ENCODE measurements around the gene CD22. TPM values are rescaled to one million over a fixed set of nuclear protein-coding genes. Genes with fewer than 3 reads are reported as not detected.
"Not testable (repeated sequence)": the region's sequence is repeated elsewhere in the genome, so short reads cannot be mapped to it uniquely, and the experiment has no call there.

Gene CD22
- total RNA-seq, 1 experiment from 2014 or later, result 1.5 TPM

DNA sequence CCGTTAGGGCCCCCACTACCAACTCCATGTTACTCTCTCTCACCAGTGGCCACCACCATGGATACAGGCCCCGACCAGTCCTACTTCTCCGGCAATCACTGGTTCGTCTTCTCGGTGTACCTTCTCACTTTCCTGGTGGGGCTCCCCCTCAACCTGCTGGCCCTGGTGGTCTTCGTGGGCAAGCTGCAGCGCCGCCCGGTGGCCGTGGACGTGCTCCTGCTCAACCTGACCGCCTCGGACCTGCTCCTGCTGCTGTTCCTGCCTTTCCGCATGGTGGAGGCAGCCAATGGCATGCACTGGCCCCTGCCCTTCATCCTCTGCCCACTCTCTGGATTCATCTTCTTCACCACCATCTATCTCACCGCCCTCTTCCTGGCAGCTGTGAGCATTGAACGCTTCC lies 29.8 kb downstream of the CD22 start:
- DNase-seq (ENCODE audit: low read depth), result not testable (repeated sequence)

DNA sequence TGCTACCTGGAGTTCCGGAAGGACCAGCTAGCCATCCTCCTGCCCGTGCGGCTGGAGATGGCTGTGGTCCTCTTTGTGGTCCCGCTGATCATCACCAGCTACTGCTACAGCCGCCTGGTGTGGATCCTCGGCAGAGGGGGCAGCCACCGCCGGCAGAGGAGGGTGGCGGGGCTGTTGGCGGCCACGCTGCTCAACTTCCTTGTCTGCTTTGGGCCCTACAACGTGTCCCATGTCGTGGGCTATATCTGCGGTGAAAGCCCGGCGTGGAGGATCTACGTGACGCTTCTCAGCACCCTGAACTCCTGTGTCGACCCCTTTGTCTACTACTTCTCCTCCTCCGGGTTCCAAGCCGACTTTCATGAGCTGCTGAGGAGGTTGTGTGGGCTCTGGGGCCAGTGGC lies 30.4 kb downstream of the CD22 start:
- not testable (repeated sequence) for DNase-seq (ENCODE audit: low read depth)

DNA sequence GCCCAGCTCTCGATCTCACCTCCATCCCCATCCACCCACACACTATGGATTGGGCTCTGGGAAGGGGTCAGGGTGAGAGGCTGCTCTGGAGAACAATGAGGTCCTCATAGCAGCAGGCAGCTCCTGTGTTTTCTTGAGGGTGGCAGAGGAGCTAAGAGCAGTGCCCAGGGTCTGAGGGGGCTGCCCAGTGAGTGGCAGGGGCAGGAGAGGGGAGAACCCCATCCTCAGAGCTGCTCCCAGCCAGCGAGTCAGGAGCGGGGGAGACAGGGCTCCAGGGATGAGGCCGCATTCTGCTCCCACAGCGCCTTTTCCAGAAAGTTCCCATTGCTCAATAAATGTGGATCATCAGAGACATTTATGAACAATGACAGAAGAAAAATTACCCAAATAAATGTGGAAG lies 31.1 kb downstream of the CD22 start:
- not testable (repeated sequence) for DNase-seq (ENCODE audit: low read depth)

DNA sequence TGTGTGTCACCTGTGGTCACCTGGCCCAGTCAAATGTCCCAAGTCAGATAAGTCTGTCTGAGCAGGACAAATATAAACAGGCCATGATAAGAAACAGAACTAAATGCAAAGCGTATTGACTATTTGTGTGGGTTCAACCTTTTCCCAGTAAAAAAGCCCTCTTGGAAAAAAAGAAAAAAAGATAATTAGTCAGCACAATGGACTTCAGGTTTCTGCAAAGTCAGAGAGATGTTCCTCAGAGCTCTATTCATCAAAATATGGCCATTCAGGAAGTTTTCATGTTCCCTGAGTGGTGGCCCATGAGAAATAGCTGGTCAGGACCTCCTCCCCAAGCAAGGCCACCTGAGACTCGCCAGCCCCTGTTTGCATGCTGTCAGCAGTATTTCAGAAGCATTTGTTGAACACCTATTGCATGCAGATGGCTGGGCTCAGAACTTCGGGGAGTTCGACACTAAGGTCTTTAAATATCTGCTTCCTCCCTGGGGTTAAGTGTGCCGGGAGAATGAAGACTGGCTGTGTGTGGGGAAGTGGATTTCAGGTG lies 32.0 kb downstream of the CD22 start:
- DNase-seq (ENCODE audit: low read depth), result no peak

DNA sequence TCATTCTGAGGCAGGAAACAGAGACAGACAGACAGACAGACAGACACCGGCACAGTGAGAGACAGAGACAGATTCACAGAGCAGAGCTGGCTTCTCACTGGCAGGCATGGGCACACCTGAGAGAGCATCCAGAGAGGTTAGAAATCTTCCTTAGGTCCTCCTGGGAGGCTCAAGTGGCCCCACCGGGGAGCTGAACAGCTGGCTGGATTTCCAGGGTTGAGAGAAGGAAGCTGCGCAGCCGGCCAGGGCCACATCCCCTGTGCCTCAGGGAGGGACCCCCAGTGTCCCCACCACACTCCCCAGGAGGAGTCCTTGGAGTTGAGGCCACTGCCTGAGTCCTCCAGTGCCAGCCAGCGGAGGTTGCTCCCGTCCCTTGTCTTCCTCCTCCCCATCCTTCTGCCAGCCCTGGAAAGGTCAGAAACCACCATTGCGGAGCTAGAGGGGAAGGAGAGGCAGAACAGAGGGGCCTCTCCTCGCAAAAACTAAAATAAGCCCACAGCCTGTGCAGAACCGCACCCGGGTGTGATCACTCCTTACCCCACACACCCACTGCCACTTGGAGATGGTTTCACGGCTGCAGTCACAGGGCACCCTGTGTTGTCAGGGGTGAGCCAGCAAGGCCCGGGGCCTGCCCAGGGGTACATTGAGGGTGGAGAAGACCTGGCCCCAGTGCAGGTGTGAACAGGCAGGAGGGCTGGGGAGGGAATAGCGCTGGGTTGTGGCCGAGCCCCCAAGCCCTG lies 33.4 kb downstream of the CD22 start:
- no peak for DNase-seq (ENCODE audit: low read depth)

DNA sequence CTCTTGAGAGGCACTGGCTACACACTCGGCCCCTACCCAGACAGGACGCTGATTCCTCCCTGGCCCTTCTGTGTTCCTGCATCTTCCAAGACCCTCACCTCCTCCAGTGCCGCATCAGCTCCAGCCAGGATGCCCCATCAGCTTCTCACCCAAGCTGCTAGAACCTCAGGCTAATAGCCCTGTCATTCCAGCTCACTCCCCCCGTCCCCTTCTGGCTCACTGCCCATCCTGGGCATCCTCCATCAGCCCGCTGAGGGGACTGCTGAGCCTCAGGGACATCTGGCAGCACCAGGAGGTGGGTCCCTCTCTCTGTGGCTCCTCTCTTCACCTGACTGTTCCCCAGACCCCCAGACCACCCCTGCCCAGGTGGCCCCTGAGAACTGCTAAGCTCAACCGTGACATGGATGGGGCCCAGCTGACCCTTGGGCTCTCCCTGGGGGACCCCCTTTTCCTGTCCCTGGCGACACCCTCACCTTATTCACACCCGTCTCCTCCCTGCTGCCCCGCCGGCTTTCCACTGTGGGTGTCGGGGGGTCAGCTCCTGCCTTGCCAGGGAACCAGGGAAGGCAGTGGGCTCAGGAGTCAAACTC lies 34.1 kb downstream of the CD22 start:
- DNase-seq (ENCODE audit: low read depth), result no peak

DNA sequence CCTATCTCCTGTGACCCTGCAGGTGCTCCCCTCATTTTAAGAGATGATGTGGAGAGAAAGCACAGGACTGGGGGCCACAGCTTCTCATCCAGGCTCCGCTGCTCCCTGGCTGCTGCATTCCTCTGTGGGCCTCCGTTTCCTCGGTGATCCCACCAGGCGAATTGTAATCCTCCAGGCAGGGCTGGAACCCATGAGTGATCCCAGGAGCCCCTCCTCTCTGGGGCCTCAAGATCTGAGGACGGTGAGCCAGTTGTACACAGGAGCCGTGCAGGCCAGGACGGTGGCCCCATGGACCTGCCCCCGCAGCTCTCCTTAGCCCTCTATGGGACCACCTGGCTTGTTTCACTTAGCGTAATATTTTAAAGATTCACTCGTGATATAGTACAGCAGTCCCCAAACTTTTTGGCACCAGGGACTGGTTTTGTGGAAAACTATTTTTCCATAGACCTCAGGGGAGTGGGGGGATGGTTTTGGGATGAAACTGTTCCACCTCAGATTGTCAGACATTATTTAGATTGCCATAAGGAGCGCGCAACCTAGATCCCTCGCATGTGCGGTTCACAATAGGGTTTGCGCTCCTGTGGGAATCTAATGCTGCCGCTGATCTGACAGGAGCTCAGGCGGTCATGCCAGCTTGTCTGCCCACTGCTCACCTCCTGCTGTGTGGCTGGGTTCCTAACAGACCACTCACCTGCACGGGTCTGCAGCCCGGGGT lies 34.9 kb downstream of the CD22 start:
- no peak for DNase-seq (ENCODE audit: low read depth)

DNA sequence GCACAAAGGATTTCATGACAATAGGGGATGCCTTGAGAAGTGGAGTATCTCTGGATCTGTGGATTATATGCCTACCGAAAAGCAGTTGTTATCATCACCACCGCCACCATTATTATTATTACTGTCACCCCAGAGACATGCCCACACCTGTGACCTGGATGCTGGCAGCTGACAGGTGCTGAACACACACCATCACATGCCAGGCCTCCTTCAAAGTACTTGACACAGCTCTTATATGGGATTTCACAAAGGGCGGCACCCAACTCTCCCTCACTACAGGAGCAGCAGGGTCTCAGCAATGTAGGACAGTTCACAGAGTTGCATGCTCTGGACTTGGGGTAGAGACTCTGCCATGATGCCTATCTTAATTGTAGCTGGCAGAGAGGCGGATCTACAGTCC lies 36.3 kb downstream of the CD22 start:
- DNase-seq (ENCODE audit: low read depth), result no peak

DNA sequence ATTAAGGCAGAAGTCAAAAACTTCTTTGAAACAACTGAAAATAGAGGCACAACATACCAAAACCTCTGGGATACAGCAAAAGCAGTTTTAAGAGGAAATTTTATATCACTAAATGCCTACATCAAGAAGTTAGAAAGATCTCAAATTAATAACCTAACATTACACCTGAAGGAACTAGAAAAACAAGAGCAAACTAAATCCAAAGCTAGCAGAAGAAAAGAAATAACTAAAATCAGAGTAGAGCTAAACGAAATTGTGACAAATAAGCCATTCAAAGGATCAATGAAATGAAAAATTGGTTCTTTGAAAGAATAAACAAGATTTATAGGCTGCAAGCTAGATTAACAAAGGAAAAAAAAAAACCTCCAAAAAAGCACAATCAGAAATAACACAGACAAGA lies 39.4 kb downstream of the CD22 start:
- DNase-seq (ENCODE audit: low read depth), result no peak

DNA sequence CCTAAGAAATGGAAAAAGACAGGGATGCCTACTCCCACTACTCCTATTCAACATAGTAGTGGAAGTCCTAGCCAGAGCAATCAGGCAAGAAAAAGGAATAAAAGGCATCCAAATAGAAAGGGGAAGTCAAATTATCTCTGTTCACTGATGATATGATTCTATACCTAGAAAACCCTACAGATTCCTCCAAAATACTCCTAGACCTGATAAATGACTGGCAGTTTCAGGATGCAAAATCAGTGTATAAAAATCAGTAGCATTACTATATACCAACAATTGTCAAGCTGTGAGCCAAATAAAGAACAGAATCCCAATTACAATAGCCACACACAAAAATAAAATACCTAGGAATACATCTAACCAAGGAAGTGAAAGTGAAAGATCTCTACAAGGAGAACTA lies 40.5 kb downstream of the CD22 start:
- no peak for DNase-seq (ENCODE audit: low read depth)

DNA sequence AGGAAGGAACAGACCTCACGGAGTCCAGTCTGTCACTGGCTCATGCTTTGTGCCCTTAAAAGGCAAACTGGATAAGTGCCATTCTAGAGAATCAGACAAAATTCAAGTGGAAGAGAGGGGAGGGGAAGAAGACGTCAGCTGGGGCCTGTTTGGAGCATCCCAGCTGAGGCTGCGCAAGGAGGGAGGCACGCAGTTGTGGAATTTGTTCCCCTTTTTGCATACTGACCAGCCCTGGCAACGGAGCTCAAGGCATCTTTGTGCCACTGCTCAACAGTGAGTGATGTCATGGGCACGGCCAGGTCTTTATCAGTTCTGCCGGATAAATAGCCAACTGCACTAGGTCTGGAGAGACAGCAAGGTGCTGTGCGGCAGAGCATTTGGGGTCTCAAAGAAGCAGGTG lies 41.7 kb downstream of the CD22 start, which contains the start of gene GPR42:
GPR42 (plus strand) TSS at position 347 of the 400 bp plus-strand sequence. CDS start 292 bp downstream, outside the sequence.
- no peak for DNase-seq (ENCODE audit: low read depth)

DNA sequence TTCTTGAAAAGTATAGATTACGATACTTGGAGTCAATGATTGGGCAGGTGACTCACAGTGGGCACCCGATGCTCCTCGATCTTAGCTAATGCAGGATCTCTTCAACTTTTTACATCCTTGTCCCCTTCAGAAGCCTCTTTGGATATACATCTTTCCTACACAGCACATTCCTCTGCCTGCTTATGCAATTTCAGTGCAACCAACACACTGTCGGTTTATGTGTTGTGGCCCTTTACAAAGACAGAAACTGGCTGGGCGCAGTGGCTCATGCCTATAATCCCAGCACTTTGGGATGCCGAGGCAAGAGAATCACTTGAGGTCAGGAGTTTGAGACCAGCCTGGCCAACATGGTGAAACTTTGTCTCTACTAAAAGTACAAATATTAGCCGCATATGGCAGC lies 44.5 kb downstream of the CD22 start:
- no peak for DNase-seq (ENCODE audit: low read depth)

DNA sequence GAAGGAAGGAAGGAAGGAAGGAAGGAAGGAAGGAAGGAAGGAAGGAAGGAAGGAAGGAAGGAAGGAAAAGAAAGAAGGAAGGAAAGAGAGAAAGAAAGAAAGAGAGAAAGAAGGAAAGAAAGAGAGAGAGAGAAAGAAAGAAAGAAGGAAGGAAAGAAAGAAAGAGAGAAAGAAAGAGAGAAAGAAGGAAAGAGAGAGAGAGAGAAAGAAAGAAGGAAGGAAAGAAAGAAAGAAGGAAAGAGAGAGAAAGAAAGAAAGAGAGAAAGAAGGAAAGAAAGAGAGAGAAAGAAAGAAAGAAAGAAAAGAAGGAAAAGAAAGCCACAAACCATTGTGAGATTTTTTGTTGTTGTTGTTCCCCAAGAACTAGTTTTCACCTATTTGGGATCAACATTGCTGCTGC lies 45.0 kb downstream of the CD22 start:
- not testable (repeated sequence) for DNase-seq (ENCODE audit: low read depth)

DNA sequence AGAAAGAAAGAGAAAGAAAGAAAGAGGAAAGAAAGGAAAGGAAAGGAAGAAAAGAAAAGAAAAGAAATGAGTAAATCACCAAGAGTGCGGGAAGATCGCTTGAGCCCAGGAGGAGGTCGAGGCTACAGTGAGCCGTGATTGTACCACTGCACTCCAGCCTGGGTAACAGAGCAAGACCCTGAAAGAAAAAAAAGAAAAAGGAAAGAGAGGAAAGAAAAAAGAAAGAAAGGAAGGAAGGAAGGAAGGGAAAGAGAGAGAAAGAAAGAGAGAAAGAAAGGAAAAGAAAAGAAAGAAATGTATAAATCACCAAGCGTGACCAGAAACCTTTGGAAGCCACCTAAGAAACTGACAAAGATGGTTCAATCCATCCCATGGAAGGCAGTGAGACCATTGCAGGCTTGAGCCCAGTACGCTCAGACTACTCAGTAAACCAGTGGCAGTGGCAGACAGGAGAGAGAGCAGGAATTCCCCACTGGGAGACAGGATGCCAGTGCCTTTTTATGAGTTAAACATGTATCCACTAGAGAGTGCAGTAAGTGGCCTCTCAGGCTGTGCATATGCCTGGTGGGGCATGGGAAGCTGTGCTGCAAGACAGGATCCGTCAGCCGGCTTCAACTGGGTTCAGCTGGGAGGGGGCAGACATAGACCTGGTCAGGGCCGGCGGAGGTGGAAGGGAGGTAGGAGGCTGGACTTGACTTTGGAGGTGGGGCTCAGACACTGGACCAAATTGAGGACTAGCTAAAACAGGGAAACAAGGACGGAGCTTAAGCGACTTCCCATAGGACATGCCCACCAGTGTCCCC lies 46.7 kb downstream of the CD22 start:
- DNase-seq (ENCODE audit: low read depth), result no peak

DNA sequence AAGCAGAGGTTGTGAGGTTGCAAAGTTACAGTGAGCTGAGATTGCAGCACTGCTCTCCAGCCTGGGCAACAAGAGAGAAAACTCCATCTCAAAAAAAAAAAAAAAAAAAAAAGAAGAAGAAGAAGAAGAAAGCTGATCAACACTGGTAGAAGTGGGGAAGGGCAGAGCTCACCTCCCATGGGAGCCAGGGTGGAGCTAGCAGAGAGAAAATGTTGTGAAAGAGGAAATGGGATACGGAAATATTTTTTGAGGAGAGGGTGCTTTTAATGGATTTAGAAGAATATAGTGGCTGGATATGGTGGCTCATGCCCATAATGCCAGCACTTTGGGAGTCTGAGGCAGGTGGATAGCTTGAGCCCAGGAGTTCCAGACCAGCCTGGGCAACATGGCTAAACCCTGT lies 48.7 kb downstream of the CD22 start:
- DNase-seq (ENCODE audit: low read depth), result no peak

DNA sequence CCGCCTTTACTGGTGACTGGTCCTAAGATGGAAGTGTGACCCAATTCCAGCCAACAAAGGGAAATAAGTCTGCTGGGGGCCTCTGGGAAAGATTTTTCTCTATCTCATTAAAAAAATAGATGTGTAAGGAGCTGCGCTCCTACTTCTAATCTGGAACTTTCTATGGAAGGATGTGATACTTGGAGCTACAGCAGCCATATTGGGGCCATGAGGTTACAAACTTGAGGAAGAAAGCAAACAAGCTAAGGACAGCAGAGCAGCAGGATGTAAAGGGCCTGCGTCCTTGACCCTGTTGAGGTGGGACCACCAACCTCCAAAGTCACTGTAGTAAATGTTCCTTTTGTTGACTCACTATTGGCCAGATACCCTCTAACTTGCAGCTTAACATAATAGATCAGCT lies 49.4 kb downstream of the CD22 start:
- DNase-seq (ENCODE audit: low read depth), result no peak

DNA sequence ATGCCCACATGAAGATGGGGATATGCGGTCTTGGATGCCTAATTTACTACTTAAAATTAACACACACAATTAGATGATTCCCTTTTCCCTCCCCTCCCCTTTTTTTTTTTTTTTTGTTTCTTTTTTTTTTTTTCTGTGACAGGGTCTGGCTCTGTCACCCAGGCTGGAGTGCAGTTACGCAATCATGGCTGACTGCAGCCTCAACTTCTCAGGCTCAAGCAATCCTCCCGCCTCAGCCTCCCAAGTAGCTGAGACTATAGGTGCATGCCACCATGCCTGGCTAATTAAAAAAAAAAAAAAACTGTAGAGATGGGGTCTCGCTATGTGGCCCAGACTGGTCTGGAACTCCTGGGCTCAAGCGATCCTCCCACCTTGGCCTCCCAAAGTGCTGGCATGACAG lies 50.6 kb downstream of the CD22 start:
- DNase-seq (ENCODE audit: low read depth), result not testable (repeated sequence)

DNA sequence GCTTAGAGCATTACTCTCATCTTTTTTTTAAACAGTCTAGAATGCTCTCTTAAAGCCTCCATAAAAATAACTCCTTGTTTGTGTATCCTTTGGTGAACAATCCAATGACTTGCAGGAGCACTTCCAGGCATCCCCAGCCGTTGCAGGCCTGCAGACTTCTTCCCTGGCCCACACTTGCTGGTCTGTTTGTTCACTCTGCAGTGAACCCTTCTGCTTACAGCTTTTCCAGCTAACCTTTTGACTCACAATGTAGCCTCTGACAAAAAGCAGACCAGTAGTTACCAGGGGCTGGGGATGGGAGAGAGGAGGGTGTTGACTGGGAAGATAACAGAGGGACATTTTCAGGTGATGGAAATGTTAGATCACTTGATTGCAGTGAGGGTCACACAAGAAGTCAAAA lies 51.0 kb downstream of the CD22 start:
- no peak for DNase-seq (ENCODE audit: low read depth)

DNA sequence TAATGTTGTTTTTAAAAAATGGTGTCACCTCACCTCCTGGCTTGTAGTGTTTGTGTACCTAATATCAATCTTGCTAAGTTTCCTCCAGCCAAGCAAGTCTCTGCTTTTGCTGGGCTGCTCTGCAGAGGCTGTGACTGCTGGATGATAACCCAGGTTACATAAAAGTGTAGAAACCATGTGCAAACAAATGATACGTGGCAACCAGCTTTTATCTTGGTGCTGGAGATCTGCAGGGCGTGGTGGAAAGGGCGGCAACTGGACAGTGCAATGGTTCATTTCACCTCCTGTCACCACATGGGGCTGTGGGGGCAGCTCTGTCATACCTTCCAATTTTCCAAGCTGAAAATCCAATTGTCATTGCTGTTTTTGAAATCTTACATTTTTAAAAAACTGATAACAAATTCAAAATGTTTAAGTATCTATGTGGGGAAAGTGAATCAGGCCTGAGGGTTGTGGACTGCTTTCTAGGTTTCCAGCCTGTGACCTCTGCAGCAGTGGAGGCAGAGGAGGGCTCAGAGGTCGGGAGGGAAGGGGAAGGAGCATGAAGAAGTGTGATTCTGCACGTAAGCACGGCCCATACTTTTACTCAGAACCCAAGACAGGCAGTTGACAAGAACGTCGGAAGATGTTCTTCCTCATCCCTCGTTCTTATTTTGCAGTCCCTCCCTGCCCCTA lies 51.6 kb downstream of the CD22 start:
- DNase-seq (ENCODE audit: low read depth), result no peak

DNA sequence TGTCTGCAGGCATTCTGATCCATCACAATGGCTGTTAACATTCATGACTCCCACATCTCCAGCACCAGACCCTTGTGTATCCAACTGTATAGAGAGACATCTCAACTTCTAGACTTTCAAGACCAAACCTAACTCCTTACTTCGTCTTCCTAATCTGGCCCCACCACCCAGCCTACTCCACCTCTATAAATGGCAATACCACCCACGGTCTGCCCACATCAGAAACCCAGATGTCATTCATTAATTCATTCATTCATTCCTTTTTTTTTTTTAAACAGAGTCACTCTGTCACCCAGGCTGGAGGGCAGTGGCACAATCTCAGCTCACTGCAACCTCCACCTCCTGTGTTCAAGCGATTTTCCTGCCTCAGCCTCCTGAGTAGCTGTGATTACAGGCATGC lies 52.3 kb downstream of the CD22 start:
- DNase-seq (ENCODE audit: low read depth), result no peak

DNA sequence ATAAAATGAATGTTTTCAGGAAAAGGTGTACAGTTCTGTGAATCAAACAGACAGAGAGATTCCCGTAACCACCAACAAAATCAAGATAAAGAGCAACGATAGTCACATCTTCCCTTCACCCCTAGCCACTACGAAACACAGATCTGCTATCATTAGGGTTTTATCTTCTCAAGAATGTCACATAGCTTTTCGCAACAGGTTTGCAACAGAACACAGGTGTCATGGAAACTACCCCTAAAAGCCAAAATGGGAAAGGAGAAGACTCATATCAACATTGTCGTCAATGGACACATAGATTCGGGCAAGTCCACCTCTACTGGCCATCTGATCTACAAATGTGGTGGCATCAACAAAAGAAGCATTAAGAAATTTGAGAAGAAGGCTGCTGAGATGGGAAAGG lies 52.9 kb downstream of the CD22 start:
- DNase-seq (ENCODE audit: low read depth), result no peak

Data from M059J (cell line).